Chondrocyte (in vitro differentiated cells): ENCODE data around the gene RPL23. TPM values are rescaled to one million over a fixed set of nuclear protein-coding genes. Genes with fewer than 3 reads are reported as not detected.

Source experiments
- DNase-seq: peaks from one replicate; pipeline ENCODE4 v3.0.0; 2021; ENCODE audit warnings: mixed read lengths, low spot score
- H3K27ac Mint-ChIP-seq: one replicate; pipeline ENCODE4 v1.8.0; 2021; ENCODE audit warnings: mild to moderate bottlenecking, moderate library complexity, mixed read lengths; ENCODE audit not compliant: unreplicated experiment
- H3K27me3 Mint-ChIP-seq: 2 replicates; pipeline ENCODE4 v1.8.0; 2021; ENCODE audit warnings: low read depth, mixed read lengths
- H3K36me3 Mint-ChIP-seq: 2 replicates; pipeline ENCODE4 v1.8.0; 2021; ENCODE audit warnings: low read depth, mixed read lengths
- H3K4me1 Mint-ChIP-seq: 2 replicates; pipeline ENCODE4 v1.8.0; 2021; ENCODE audit warnings: low read depth, mild to moderate bottlenecking, mixed read lengths
- H3K4me3 Mint-ChIP-seq: one replicate; pipeline ENCODE4 v1.8.0; 2021; ENCODE audit warnings: mild to moderate bottlenecking, moderate library complexity, mixed read lengths; ENCODE audit not compliant: unreplicated experiment
- H3K9me3 Mint-ChIP-seq: 2 replicates; pipeline ENCODE4 v1.8.0; 2021; ENCODE audit warnings: low read depth, mixed read lengths
- CTCF ChIP-seq: fragments of 200-600 bp; sonication (generic); IDR thresholded peaks from 2 replicates; pipeline ENCODE4 v1.5.0; 2021; ENCODE audit warnings: antibody characterized with exemption, mild to moderate bottlenecking, moderate library complexity
- total RNA-seq: library from RNA; stranded (reverse); gene quantifications from 3 replicates; pipeline ENCODE4 v1.2.1, GENCODE V29; 2021

The RPL23 gene
- total RNA-seq, 1 donor from 2014 or later: 959 TPM

- Mint-ChIP-seq H3K27me3 (no peaks in the 10 kb centered on the region), H3K9me3 (no peaks in the 10 kb centered on the region), H3K4me1 (peaks cover 90% of the 10 kb centered on the region), H3K36me3 (peaks cover 38% of the 10 kb centered on the region), H3K4me3 (peak overlapping the region; percentile 43), H3K27ac (peak overlapping the region; percentile 95)
- DNase-seq: no peak
- TF ChIP-seq CTCF: peak; percentile 64
These were observed 30.3 kb upstream of the RPL23 start for GRCh38 chr17:38883592-38884526.

GRCh38 chr17:38882870-38883269 lies 29.3 kb upstream of the RPL23 start:
- DNase-seq: no peak
- H3K4me3 Mint-ChIP-seq: no peak overlapping the region
- peaks cover 42% of the 10 kb centered on the region for H3K36me3 Mint-ChIP-seq
- no peaks in the 10 kb centered on the region for H3K9me3 Mint-ChIP-seq
- peak overlapping the region; percentile 95 for H3K27ac Mint-ChIP-seq
- H3K4me1 Mint-ChIP-seq: peaks cover 95% of the 10 kb centered on the region
- no peak for TF ChIP-seq CTCF
- H3K27me3 Mint-ChIP-seq: no peaks in the 10 kb centered on the region

DNA sequence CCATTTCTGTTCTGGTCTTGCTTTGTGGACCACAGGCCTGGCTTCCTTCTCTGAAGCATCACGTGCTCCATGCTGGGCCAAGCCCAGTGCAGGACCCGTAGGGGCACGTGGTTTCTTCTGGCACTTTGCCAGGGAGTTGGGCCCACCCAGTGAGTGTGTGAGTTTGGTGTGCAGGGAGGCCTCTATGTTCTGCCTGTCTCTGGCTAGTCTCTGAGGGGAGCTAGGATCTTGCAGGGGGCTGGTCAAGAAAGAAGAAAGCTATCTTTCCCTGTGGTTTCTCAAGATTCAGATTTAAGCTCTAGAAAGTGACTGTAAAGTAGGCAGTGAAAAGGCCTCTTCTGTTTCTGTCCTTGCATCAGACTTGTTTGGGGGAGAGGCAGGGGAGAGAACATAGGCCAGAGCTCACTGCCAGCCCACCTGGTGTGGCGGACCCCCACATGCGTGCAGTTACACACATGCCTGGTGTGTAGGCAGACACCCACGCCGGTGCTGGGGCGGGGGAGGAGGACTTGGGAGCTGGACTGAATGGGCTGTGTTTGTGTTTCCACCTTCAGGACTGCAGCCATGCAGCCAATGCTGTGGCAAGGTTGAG lies 28.2 kb upstream of the RPL23 start:
- H3K36me3 Mint-ChIP-seq: peaks cover 42% of the 10 kb centered on the region
- DNase-seq: no peak

GRCh38 chr17:38879878-38880665 lies 26.6 kb upstream of the RPL23 start:
- Mint-ChIP-seq H3K36me3 (peaks cover 33% of the 10 kb centered on the region), H3K4me3 (peak overlapping the region; percentile 29)
- TF ChIP-seq CTCF: no peak

More for the DNA sequence above, 28.2 kb upstream of the RPL23 start:
- peaks cover 96% of the 10 kb centered on the region for H3K4me1 Mint-ChIP-seq
- no peaks in the 10 kb centered on the region for H3K27me3 Mint-ChIP-seq
- peak overlapping the region; percentile 64 for H3K4me3 Mint-ChIP-seq
- TF ChIP-seq CTCF: no peak
- H3K27ac Mint-ChIP-seq: peak overlapping the region; percentile 95
- no peaks in the 10 kb centered on the region for H3K9me3 Mint-ChIP-seq

More at GRCh38 chr17:38879878-38880665, 26.6 kb upstream of the RPL23 start:
- Mint-ChIP-seq H3K4me1 (peaks cover 95% of the 10 kb centered on the region), H3K27ac (peak overlapping the region; percentile 95), H3K9me3 (no peaks in the 10 kb centered on the region), H3K27me3 (no peaks in the 10 kb centered on the region)
- DNase-seq: no peak
